GM04503 (cell line): ENCODE data around the gene TRMT44.
A peak's percentile ranks its signal among the peaks of the same experiment; 100 is the strongest.

Experiments used
- DNase-seq: peaks from one replicate; pipeline ENCODE4 v3.0.0-alpha.2; 2012; ENCODE audit warnings: low read depth

The TRMT44 gene, protein sequence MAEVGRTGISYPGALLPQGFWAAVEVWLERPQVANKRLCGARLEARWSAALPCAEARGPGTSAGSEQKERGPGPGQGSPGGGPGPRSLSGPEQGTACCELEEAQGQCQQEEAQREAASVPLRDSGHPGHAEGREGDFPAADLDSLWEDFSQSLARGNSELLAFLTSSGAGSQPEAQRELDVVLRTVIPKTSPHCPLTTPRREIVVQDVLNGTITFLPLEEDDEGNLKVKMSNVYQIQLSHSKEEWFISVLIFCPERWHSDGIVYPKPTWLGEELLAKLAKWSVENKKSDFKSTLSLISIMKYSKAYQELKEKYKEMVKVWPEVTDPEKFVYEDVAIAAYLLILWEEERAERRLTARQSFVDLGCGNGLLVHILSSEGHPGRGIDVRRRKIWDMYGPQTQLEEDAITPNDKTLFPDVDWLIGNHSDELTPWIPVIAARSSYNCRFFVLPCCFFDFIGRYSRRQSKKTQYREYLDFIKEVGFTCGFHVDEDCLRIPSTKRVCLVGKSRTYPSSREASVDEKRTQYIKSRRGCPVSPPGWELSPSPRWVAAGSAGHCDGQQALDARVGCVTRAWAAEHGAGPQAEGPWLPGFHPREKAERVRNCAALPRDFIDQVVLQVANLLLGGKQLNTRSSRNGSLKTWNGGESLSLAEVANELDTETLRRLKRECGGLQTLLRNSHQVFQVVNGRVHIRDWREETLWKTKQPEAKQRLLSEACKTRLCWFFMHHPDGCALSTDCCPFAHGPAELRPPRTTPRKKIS

DNA sequence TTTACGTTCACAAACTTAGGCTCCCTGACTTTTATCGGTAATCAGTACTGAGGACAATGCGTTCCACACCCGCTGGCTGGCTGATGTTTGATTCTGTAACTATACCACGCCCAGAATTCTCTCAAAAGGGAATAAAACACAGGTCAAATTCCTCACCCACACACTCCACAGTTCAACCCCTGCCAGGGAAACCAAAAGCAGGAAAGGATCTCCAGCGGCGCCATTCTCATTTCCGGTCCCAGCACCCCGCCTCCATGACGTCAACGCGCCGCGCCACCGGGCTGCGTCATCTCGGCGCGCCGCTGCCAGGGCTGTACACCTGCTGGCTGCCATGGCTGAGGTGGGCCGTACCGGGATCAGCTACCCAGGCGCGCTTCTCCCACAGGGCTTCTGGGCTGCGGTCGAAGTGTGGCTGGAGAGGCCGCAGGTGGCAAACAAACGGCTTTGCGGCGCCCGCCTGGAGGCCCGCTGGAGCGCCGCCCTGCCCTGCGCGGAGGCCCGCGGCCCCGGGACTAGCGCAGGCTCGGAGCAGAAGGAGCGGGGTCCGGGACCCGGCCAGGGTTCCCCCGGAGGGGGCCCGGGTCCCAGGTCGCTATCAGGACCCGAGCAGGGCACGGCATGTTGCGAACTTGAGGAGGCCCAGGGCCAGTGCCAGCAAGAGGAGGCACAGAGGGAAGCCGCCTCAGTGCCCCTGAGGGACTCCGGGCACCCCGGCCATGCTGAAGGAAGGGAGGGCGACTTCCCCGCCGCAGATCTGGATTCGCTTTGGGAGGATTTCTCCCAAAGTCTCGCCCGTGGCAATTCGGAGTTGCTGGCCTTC, at the start of gene TRMT44, which contains the start of gene ACOX3:
TRMT44 (plus strand) TSS at position 286 of the 820 bp plus-strand sequence; CDS start at position 332, 46 bp downstream.
ACOX3 (minus strand) TSS at position 232 of the 820 bp plus-strand sequence. CDS start 24,202 bp downstream, outside the sequence.
- peak; percentile 62 for DNase-seq

DNA sequence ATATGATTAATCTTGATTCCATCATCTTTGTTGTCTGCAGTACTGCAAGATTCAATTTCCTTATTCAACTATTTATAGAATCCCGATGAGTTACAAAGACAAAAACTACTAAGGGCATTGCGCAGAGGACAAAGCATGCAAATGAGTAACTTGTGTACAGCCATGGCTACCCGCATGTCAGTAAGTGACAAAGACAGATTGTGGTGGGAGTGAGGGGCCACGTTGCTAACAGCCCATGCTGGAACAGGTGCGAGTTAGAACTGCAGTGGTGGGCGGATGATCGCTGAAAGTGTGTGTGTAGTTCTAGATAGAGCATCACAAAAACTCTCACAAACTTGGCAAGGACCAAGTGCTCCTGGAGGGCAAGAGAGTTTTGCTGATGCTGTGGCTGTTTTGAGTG, 49.5 kb upstream of the TRMT44 start:
- no peak for DNase-seq

DNA sequence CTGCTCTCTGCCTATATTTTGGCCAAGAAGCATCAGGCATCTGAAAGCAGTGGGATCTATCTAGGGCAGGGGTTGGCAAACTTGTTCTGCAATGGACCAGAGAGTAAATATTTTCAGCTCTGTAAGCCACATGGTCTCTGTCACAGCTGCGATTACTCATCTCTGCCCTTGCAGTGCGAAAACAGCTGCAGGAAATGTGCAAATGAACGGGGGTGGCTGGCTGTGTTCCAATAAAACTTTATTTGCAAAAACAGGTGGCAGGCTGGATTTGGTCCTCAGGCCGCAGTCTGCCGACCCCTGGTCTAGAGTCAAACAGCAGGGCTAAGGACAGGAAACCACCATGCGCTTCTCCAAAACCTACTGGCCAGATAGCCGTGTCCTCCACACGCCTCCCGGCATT, 48.6 kb upstream of the TRMT44 start:
- no peak for DNase-seq

DNA sequence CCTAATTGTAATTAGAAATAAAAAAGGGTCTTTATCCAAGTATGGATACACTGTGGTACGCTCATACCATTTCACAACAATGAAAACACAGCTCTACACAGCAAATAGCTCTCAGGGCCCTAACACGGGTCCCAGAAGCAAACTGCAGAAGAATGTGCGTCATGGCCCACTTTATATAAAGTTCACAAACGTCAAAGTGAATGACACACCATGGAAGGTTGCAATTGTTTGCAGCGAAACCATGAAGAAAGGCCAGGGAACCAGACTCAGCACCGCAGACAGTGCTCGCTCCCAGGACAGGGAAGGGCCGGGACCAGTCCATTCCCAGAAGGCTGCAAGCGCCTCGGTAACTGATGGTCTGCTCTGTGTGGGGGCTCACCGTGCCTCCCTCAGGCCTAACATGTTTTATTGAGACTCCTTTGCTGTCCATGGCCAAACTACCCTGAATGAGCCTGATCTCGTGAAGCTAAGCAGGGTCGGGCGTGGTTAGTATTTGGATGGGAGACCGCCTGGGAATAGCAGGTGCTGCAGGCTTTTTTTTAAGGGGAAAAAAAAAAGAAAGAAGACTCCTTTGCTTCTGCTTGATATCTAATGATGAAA, 47.9 kb upstream of the TRMT44 start:
- DNase-seq = no peak

DNA sequence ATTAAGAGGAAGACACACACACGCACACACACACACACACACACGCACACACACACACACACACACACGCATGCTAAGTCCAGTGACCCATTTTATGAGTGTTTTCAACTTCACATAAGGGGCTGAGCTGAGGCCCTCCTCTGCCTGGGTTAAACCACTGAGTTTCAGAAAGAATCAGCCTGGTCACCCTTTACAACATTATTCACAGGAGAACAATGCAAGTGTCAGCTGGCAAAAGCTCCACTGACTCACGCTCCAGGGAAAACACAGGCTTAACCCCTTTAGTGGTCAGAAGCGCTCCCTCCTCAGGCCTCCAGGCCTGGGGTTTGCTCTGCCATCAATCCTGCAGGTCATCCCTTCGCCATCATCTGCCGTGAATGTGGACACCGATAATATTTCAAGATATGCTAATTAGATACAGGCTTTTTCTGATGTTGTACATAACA, 47.0 kb upstream of the TRMT44 start:
- peak; percentile 97 for DNase-seq

DNA sequence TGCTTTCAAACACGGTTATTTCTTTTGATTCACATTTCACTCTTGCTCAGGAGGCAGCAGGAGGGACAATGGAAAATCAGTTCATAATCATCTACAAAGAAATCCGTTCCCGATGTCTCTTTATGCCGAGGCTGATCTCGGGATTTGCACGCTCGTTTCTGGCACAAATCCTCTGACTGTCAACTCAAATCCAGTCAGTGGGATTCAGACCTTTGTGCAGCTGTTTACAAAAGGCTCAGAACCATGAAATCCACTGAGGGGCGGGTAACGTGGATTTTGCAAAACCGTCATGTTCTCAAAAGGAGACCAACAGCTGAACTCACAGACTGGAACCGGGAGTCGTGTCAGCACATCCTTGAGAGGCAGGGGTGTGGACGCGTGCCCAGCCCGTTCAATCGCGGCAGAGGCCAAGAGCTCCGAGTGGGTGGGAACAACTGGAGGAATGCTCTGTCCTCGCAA, 46.5 kb upstream of the TRMT44 start:
- no peak for DNase-seq

DNA sequence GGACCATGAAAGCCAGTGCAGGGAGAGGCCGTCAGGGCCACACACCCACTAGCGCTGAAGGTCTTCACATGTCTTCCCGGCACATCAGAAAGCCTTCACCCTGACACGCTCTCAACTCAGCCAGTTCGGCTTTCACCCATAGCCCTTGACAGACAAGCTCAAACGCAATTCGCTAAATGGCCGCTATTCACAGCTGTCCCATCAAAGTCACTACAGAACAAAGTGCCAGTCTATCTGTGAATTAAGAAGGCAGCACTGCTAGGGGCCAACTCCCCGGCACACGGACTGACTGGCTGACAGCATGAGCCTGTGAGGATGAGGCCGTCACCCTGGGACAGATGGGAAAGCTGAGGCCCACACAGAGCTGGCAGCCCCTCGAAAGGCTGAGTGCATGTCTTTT, 45.8 kb upstream of the TRMT44 start:
- DNase-seq = no peak

DNA sequence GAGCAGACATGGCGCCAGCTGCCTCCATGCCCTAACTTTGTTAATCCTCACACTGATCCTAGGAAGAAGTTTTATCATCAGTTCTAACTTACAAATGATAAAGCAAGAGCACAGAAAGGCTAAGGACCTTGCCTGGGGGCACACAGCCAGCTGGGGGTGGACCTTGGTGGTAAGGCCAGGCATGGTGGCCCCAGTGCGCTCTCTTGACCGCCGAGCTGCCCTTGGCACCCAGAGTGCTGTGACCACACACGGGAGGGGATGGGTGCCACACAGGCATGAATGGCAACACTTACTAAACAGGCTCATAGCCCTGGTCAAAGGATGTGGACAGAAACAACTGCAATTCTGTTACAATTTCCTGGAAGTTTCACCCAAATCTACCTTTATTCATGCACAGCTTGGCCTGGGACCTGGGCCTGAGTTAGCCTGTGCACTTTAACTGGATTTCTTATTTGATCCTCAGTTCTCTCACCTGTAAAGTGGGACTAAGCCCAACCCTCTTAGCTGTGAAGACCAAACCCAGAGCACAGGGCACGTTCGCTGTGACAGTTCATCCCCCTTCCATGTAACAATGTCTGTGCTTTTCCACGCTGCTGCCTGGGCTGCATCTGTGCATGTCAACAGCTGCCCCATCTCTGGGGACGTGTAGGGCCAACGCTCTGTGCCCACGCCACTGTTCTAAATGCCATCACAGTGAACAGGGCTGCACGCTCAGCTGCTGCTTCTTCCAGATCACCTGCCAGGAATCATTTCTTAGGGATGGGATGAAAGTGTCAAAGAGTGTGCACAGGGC, 44.9 kb upstream of the TRMT44 start:
- no peak for DNase-seq

DNA sequence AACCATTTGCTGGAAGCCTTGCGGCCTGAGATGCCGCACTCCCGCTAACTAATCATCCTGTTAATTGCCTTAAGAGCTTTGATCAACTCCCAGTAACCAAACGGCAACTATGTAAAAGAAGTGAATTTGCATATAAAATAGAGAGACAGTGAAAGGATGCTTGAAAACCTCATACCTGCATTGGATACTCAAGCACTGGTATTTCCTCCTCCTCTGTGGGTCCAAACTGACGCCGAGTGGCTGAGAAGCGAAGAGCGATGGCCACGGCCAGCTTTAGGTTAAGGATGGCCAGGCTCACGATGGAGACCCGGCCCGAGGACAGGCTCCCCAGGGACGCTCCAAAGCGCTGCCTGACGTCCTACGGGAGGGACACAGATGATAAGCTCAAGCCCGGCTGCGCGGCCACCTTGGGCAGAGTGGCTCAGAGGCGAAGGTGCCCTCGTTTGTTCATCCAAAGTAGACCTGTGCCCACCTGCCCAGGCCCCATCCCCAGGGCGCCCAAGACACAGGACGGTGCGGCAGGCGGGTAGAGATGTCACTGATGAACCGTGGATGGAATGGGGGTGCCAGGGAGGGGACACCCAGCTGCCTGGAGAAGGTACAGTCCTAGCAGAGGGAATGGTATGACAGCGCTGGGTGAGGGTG, 43.7 kb upstream of the TRMT44 start:
- DNase-seq = no peak

DNA sequence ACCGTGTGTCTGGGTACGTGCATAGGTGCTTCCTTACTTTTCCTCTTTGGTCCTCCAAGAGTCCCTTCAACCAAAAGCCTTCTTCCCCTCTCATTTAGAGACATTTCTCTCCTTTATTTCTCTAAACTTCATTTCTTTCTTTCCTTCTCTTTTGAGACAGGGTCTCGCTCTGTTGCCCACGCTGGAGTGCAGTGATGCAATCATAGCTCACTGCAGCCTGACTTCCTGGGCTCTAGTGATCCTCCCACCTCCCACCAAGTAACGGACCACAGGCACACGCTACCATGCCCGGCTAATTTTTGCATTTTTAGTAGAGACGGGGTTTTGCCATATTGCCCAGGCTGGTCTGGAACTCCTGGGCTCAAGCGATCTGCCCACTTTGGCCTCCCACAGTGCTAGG, 42.2 kb upstream of the TRMT44 start:
- no peak for DNase-seq

DNA sequence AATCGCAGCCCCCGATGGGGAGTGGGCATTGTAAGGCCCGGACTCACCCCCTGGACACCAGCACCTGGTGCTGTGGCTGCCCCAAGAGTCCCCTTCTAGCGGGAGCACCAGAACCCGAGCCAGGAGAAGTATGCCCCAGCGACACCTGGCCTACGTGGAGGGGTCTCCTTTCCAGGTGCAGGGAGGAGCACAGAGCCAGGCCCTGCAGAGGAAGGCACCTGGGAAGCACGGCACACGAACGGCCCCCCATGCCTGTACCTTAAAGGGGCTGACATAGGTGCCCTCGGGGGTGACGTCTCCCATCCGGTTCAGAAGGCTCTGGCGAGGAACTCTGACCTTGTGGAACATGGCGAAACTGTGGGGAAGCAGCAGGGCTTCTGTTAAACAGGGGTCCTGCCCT, 41.3 kb upstream of the TRMT44 start:
- DNase-seq = no peak

DNA sequence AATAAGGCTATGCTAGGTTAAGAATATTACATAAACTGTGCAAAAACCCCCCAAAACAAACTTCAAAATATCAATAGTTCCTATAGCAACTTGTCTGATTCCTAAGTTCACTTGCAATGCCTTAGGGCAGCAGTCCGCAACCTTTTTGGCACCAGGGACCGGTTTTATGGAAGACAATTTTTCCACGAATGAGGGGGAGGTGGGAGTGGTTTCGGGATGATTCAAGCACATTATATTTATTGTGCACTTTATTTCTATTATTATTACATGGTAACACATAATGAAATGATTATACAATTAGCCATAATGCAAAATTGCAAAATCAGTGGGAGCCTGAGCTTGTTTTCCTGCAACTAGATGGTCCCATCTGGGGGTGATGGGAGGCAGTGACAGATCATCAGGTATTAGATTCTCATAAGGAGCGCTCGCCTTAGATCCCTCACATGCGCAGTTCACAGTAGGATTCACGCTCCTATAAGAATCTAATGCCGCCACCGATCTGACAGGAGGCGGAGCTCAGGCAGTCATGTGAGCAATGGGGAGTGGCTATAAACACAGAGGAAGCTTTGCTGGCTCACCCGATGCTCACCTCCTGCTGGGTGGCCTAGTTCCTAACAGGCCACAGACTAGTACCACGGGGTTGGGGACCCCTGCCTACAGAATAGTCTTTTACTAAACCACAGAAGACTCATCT, 39.8 kb upstream of the TRMT44 start:
- DNase-seq = no peak

DNA sequence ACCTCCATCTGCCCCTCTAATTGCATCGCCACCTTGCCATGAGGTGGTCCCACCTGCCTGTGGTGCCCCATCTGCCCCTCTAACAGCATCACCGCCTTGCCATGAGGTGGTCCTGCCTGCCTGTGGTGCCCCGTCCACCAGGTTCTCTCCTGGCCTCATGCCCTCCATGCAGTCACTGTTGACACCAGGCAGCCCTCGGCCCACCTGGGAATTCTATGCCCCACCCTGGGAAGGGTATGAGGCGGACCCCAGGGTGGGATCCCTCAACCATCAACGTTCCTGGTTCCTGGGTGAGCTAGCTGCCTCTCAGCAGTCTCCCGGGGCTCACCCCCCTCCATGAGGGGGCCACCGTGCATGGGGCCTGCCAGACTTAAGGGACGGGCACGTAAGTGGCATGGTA, 38.9 kb upstream of the TRMT44 start:
- no peak for DNase-seq

DNA sequence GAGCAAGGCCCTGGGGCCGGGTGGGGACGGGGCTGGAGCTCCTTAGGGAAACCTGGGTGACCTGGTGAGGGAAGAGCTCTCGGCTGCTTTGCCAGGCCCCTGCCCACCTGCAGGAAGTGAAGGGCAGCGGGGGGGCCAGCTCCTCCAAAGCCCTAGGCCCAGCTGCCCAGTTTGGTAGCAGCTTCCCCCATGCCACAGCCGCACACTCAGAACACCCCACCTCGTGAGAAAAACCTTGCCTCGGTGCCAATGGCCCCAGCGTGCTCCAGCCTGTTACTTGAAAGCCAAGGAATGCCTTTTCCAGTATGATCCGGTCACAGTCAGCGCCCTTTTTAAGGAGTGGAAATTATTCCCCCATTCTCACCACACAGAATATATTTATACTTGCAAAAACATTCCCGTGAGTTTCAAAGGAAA, 38.4 kb upstream of the TRMT44 start:
- no peak for DNase-seq

DNA sequence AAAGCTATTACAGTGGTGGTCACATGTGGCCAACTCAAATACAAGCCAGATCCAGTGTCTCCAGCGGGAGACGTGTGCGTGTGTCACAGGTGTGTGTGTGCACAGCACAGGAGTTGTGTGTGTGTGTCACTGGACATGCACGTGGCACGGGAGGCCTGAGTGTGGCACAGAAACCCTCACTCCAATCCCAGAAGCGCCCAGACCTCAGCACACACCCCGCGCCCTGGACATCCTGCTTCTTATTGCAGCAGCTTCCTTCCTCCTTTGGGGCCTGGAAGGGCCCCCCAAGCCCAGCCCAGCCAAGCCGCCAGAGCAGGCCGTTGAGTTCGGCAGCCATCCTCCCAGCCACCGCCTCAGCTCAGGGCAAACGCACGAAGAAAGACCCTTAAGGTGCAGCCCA, 37.9 kb upstream of the TRMT44 start:
- no peak for DNase-seq

DNA sequence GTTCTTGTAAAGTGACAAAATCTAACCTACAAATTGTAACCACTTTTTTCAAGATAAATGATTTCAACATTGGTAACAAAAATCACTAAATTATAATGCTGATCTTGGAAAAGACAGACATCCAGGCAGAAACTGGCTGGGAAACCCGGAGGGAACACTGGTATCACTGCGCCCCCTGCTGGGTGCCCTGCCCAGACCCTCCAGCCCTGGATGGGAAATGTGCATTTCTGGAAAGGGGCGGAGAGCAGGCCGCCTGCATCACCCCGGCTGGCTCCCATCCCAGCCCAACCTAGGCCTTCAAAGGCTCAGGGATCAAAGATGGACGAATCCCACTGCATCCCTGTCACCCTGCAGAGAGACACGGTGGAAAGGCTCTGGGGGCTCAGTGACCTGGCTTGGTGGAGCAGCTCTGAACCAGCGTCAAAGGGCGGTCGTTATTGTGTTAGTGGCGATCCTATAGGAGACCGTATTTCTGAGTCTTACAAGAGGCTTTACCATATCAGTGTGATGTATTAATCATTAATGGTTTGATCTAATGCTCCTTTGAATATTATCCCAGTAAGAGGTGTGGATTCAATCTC, 37.3 kb upstream of the TRMT44 start:
- DNase-seq = no peak

DNA sequence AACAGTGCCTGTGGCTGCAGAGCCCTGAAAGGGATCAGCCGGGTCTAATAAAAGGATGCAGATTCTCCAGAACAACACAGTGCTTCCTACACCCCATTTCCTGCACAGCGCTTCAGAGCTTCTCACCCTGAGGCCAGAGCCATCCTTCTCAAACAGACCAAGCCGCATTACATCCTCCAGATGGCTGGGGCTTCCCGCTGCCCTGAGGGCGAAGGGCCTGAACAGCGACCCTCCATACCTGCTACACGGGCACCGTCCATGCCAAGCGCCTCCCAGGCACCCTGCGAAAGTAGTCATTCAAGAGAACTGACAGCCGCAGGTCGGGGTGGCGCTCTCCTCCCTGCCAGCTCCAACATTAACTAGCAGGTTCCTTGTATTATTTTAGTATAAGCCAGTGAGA, 36.6 kb upstream of the TRMT44 start:
- no peak for DNase-seq

DNA sequence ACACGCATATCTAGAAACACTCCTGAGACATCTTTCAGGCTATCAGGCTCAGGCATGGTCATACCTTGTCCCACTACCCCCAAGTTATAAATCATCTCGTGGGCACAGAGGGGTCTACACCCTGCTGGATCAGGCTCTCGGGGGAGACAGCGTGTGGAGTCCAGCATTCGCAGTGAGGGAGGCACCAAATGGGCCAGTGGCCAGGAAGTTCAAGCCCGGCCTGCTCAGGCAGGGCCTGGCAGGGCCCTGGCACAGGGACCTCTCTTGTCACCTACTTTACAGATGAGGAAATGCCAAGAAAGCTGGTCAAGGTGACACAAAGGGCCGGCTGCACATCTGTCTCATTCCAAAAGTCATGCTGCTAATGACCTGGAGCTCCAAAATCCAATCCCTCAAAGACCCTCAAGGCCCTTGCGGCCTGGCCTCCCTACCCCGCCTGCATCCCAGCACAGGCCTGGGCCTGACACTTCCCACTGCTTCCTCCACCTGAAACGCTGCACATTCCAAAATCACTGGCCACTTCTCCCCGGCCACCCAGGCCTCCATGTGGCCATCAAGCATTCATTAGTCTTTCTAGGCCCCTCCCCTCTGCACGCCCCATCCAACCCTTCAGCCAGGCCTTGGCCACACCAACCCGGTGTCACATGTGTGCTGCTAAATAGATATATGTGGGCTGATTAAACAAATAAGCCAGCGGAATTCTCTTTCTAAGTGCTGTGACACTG, 35.6 kb upstream of the TRMT44 start:
- no peak for DNase-seq

DNA sequence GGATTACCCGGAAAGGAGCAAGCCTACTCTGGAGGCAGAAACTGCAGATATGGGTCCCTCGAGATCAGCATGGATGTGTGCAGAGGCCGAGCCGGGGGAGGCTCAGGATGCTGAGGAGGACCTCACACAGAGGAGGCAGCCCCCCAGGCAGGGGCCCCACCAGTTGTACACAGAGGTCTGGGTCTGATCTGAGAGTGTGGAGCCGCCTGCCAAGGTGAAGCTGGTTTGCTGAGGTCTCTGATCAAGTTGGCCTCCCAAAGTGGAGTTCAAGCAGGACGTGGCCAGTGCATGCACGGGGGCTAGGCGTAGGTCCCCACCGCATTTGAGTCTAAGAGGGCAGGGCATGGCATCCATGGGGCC, 35.1 kb upstream of the TRMT44 start:
- DNase-seq = no peak
